AG09309 (cell line): ENCODE results near the gene SOX12.

Experiments used
- DNase-seq: peaks from one replicate; pipeline ENCODE4 v3.0.0-alpha.2; 2010; ENCODE audit warnings: low read depth
- H3K4me3 ChIP-seq: 2 replicates; pipeline ENCODE4 v1.5.1; 2011; ENCODE audit warnings: mild to moderate bottlenecking, low read depth, low read length, moderate library complexity; ENCODE audit not compliant: control insufficient read depth
- TF ChIP-seq, protein P1 (sequence below): IDR thresholded peaks from 2 replicates; pipeline ENCODE4 v1.5.1; 2011; ENCODE audit warnings: mild to moderate bottlenecking, low read depth, low read length, inconsistent platforms; ENCODE audit not compliant: insufficient read depth, control insufficient read depth; ENCODE audit errors: missing control alignments

The SOX12 gene

GRCh38 chr20:301886-302848, 23.2 kb upstream of the SOX12 start:
- TF ChIP-seq, protein P1, sequence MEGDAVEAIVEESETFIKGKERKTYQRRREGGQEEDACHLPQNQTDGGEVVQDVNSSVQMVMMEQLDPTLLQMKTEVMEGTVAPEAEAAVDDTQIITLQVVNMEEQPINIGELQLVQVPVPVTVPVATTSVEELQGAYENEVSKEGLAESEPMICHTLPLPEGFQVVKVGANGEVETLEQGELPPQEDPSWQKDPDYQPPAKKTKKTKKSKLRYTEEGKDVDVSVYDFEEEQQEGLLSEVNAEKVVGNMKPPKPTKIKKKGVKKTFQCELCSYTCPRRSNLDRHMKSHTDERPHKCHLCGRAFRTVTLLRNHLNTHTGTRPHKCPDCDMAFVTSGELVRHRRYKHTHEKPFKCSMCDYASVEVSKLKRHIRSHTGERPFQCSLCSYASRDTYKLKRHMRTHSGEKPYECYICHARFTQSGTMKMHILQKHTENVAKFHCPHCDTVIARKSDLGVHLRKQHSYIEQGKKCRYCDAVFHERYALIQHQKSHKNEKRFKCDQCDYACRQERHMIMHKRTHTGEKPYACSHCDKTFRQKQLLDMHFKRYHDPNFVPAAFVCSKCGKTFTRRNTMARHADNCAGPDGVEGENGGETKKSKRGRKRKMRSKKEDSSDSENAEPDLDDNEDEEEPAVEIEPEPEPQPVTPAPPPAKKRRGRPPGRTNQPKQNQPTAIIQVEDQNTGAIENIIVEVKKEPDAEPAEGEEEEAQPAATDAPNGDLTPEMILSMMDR: no peak
- H3K4me3 ChIP-seq: no peak overlapping the region

DNA sequence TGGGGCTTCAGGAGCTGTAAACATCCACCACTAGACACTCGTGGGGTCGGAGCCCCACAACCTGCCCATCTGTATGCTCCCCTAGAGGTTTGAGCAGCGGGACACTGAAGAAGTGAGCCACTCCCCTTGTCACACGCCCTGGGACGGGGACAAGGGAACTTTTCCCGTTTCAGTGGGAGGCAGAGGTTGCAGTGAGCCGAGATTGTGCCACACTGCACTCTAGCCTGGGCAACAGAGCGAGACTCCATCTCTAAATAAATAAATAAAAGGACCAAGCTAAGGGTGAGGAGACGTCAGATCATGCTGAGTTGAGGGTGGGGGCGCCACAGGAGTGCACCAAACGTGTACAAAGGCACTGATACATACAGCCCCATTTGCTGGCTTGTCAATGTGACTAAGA, 19.6 kb upstream of the SOX12 start:
- H3K4me3 ChIP-seq: no peak overlapping the region
- TF ChIP-seq, protein P1: no peak
- no peak for DNase-seq

More at GRCh38 chr20:301886-302848, 23.2 kb upstream of the SOX12 start:
- DNase-seq: no peak

- TF ChIP-seq, protein P1: no peak
- no peak for DNase-seq
- no peak overlapping the region for H3K4me3 ChIP-seq
Measured at GRCh38 chr20:308427-309038, 16.8 kb upstream of the SOX12 start.

- DNase-seq: no peak
- H3K4me3 ChIP-seq: peak overlapping the region; percentile 56
- TF ChIP-seq, protein P1: no peak
Measured at GRCh38 chr20:309306-309840, 16.0 kb upstream of the SOX12 start.

DNA sequence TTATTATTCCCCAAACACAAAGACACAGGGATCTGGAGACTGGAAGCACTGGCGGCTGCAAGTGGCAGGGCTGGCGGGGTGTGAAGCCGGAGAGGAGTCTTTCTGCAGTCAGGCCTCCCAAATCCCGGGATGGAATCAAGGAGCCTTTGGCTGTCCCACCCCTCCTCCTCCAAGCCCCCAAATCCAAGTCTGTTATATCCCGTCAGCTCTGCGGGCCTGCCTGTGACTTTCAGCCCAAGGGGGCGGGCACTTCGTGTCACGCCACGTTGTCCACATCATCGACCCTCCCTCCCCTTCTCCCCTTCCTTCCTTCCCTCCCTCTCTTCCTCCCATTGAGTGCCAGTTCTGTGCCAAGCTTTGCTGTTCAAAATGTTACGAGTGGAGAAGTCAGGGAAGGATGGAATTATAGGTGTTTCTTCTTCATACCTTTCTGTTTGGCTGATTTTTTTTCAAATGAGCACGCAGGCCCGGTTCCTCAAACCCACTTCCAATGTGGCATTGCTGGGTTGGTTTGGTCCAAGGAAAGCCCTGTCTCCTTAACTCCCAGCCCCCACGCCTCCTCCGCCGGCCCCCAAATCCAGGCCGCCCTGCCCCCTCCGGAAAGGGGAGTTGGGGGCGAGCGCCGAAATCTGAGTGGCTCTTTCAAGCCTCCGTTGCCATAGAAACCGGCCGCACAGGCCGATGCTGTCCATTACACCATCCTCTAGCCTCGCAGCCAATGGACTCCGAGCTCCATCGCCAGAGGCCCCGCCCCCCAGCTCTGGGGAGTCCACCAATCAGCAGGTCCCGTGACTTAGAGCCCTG, 15.3 kb upstream of the SOX12 start:
- TF ChIP-seq, protein P1: no peak
- peak overlapping the region; percentile 56 for H3K4me3 ChIP-seq
- peak; percentile 96 for DNase-seq

DNA sequence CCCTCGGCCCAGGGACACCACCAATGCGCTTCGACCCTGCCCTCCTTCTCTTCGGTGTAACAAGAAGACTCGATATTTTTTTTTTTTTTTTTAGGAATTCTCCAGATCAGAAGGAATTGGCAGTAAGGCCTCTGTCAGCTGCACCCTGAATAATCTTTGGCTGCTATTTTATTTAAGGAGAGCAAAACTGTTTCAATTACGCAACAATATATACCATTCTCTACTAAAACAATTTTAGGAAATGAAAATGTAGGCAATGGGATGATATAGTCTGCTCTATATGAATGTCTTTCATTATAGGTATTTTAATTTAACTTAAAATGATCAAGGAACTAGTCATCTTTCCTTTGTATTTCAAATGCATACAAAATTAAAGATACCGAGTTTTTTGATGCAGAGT, 14.7 kb upstream of the SOX12 start:
- TF ChIP-seq, protein P1: no peak
- H3K4me3 ChIP-seq: no peak overlapping the region
- DNase-seq: no peak
